HG02642 (cell line): ENCODE measurements around the gene CDC42BPG.

ENCODE experiments used
- ATAC-seq: cut with Tn5 transposase; IDR thresholded peaks from one replicate; pipeline ENCODE4 v1.9.1; 2021; ENCODE audit warnings: mild to moderate bottlenecking; ENCODE audit not compliant: unreplicated experiment, poor library complexity

CDC42BPG gene

DNA sequence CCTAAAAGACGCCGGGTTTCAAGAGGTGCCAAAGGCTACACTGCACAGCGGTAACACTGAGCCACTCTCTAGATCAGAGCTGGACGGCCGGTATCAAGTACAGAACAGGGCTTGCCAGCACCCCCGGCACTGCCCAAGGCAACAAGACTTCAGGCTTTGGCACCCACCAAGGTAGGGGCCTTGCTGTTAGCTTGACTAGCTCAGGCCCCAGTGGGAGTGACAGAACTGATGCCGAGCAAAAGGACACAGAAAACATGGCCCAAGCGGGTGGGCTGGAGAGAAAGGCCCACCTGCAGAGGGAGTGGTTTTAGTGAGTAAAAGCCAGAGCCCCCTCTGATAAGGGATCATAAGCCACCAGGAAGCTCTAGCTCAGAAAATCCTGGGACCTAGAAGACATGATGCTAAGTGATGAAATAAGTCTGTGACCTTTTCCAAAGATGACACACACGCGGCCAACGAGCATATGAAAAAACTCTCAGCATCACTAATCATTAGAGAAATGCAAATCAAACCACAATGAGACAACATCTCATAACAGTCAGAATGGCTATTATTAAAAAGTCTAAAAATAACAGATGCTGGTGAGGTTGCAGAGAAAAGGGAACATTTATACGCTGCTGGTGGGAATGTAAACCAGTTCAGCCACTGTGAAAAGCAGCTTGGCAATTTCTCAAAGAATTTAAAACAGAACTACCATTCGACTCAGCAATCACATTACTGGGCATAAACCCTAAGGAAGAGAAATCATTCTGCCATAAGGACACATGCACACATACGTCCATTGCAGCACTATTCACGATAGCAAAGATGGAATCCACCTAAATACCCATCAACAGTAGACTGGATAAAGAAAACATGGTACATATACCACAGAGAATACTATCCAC, 21.1 kb upstream of the CDC42BPG start:
- ATAC-seq, result peak; percentile 47

DNA sequence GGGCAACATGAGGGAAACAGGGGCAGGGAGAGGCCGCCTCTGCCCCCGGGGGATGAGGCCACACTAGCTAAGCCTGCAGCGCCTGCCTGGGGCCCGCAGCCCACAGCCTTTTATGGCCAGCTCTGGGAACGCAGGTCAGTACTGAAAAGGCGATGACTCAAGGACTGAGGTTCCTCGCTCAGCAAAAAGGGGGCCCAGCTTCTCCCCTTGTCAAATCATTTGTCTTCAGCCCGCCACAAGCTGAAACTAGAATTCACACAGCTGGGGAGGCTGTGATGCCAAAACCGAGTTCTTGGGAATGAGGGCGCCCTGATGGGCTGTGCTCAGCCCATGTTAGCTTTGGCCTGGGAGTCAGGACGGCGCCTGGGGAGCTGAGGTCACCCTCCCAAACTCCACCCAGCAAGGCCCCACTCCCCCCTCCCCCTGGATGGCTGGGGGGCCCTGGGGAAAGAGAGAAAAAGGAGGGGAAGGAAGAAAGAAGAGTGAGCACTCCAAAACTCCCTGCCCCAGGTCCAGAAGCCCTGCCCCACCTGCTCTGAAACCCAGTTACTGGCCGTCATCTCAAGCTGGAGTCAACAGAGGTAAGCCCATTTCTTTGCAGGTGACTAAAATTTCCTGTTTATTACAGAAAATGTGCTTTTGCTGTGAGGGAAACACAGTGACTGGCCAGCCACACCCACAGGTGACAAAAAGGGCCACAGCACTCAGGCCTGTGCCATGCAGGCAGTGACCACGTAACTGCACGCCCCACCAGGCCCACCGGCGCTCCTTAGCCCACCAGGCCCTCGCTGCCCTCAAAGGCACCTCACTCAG, 20.2 kb upstream of the CDC42BPG start:
- ATAC-seq, result peak; percentile 28

DNA sequence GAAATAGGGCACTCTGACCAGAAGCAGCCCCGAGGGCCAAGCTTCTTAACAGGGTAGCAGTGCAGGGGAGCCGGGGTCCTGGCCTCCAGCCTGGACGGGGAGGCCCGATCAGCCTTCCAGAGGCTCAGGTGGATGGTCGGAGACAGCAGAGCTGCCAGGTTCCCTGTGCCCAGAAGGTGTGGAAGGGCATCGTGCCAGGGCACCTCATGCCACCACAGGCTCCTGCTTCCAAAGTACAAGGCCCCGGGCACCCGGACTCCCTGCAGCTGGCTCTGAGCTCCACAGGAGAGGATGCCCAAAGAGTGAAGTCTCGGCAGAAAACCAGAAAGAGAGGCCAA, 19.7 kb upstream of the CDC42BPG start:
- no peak for ATAC-seq

DNA sequence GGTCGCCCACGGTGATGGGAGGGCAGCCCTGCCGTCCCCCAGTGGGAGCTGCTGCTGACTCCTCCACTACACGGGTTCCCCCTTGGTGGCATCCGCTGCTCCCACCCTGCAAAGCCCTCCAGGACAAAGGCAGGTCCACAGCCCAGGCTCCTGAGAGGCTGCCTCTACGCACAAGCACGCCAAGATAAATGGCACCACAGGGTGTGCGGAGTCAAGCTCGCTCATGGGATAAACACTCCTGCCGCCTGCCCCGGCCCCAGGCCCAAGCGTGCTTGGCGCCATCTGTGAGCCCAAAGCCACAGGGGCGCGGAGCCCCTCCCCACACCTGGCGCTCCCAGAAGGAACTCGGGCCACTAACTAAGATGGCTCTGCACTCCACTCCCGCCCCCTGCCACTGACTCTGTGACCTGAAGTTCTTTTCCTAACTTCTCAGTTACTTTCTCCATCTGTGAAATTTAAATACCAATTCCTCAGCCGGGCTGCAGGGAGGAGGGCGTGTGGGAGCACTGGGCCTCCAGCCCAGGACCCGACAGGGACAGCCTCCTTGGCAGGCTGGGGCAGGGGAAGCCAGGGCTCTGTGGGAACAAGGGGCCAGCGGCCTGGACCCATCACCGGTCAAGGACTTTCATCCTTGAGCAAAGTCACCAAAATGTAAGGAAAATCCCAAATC, 19.1 kb upstream of the CDC42BPG start:
- ATAC-seq, result no peak

DNA sequence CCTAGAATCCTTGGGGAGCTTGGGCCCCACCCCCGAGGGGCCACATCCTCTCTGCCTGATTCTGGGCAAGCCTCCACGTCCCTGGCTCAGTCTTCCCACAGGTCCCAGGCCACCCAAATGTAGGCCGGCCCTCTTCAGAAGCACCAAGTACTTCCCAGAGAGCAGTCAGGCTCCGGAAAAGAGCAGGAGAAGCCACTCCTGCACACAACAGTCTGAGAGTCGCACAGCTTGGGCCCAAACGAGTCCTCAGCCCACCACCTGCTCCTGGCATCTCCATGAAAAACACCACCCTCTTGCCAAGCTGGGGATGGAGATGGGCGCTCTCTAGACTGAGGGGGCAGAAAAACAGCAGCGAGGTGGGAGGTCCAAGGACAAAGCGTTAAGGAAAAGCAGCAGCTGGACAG, 18.5 kb upstream of the CDC42BPG start:
- no peak for ATAC-seq

DNA sequence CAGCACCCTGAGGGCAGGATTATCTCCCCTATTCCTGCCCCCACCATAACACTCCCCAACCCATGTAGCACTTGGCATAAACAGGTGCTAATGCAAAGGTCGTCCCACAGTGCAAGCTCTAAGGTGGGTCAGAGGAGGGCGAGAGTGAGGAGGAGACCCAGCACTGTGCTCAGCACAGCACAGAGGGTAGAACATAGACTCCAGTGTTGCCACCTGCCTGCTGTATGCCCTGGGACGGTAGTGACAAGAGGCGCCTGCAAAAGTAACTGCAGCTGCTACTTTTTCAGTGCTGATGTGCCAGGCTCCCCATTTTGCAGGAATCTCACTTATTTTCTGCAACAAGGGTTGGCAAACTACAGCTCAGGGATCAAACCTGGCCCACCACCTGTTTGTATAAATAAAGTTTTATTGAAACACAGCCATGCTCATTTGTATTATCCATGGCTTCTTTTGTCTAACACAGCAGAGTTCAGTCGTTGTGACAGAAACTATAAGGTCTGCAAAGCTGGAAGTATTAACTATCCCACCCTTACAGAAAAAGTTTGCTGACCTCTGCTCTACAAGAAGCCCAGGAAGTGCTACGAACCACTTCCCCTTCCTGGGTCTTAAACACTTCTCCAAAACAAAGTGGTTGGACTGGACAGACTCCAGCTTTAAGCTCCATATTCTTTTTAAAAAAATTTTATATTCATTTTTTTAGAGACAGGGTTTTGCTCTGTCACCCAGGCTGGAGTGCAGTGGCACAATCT, 16.9 kb upstream of the CDC42BPG start:
- no peak for ATAC-seq

DNA sequence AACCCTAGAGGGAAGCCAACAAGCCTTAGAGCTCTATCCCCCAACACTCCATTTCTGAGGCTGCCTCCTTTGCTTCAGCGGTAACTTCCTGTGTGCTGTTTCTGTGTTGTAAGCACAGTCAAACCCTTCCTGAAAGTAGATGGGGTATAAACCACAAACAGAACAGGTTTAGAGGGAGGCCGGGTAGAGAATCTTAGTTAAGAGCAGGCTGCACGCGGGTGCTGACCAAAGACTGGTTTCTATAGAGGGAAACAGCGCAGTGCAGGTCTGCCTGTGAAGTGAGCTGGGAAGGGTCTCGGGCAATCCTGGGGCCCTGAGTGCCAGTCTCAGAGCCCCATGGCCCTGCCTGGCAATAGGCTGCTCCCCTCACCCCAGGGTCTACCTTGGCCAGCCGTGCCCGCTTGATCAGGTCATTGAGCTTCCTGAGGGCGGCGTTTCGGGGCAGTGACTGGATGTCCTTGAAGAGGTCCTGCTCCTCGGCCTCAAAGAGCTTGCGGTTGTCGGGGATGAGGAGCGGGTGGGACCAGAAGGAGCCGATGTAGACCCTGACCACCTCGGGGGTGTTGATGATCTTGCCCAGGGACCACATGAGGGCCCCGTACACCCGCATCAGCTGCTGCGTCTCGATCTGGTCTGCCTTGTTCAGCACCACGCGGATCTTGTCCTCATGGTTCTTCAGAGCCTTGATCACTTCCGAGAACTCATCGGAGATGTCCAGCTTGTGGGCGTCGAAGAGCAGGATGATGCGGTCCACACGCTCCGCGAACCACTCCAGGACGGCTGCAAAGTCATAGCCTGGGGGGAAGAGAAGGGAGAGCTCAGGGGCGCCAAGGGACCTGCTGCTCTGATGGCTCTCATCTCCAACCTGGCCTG, 15.3 kb upstream of the CDC42BPG start:
- ATAC-seq, result peak; percentile 67

DNA sequence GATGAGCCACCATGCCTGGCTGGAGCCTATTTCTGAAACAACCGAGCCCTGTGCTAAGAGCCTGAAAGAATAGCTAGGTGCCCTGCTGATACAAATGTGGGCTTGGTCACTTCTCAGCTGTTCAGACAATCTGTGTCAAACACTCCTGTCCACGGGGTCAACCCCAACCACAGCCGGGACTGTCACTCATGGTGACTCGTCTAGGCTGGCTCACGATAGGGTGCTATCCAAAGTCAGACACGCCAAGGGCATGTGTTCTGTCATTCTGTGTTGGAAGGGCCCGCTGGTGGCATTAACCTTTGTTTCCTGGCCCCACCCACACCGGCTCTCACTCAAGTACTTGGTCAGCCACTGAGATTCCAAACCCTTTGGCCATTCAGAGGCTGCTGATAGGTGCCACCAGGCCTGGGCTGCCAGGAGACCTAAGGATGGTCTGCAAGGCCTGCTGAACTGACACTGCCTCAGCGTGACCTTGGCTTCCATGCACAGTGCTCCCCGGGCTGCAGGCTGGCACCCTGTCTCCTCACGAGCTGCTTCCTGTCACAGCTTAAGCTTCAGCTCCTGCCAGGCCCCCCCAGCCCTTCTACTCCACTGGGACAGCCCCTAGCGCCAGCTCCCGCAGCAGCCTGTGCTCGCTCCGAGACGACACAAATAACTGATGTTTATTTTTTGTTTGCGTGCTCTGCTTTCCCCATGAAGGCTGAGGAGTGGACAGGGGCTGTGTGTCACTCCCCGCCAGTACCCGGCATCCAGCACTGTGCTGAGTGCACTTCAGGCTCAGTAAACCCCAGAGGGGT, 14.2 kb upstream of the CDC42BPG start:
- ATAC-seq, result peak; percentile 21

DNA sequence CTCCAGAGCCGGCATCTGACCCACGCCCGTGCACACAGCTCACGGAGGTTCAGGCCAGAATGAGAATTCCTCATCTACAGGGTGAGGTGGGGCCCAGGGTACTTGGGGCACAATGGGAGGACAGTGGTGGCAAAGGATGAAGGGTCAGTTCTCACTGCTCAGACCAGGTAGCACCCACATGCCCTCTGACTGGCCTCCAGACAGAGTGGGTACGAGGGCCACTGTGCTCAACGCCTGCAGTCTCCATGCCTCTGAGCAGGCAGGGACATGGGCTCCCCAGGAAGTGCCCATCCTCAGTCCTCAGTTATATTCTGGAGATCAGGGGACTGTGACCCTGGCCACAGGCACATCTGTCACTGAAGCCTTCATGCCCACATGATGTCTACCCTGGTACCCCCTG, 13.0 kb upstream of the CDC42BPG start:
- ATAC-seq, result no peak

DNA sequence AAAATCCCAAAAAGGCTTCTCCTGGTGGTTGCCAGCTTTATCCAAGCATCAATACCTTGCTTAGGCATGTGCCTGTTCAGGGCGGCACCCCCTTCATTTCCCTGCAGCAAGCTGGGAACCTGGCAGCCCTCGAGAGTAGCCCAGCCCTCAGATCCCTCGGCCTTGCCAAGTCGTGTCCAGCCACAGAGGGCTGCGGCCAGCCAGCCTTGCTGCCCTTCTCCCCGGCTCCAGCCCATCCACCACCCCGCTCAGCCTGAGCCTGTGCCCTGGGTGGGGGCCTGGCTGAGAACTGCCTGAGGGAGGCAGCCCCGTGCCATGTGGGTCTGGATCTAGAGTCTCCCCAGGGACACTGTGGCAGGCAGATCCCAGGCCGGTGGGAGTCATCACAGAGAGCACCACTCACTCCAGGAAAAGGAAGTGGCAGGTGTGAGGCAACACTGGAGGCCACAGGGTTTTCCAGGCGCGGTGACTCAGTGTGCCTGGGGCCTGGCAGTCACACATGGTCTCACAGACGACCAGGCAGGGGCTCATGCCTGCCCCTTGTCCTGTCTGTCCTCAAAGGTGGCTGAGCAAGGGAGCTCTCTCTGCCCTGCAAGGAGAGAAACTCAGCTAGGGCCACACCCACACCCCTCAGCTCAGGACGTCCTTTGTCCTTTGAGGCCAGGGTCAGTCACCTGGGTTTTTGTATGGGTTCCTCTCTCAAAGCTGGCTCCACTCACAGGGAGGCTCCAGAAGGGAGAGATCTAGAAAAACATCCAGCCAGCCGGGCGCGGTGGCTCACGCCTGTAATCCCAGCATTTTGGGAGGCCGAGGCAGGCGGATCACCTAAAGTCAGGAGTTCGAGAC, 12.2 kb upstream of the CDC42BPG start:
- no peak for ATAC-seq

DNA sequence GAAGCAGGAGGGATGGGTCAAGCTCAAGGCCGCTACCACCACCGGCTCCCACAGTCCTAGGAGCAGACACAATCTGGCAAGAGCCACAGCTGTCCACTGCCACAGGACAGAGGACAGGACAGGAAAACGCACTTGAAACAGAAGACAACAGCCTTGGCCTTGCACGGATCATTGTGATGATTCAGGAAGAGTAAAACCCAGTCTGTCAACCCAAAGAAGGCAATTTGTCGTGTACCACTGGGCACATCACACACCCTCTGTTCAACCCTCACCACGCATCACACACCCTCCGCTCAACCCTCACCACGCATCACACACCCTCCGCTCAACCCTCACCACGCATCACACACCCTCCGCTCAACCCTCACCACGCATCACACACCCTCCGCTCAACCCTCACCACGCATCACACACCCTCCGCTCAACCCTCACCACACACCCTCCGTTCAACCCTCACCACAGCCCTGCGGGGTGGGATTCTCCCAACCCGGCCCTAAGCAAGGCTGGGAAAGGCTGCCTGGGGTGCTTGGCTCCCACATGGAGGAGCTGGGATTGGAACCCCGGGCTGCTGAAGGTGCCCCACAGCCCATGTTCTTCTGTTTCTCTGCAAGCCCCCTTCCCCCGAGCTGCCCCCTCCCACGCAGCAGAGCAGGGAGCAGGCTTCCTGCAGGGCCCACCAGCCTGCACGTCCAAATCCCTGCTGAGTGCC, 11.3 kb upstream of the CDC42BPG start:
- ATAC-seq, result no peak

DNA sequence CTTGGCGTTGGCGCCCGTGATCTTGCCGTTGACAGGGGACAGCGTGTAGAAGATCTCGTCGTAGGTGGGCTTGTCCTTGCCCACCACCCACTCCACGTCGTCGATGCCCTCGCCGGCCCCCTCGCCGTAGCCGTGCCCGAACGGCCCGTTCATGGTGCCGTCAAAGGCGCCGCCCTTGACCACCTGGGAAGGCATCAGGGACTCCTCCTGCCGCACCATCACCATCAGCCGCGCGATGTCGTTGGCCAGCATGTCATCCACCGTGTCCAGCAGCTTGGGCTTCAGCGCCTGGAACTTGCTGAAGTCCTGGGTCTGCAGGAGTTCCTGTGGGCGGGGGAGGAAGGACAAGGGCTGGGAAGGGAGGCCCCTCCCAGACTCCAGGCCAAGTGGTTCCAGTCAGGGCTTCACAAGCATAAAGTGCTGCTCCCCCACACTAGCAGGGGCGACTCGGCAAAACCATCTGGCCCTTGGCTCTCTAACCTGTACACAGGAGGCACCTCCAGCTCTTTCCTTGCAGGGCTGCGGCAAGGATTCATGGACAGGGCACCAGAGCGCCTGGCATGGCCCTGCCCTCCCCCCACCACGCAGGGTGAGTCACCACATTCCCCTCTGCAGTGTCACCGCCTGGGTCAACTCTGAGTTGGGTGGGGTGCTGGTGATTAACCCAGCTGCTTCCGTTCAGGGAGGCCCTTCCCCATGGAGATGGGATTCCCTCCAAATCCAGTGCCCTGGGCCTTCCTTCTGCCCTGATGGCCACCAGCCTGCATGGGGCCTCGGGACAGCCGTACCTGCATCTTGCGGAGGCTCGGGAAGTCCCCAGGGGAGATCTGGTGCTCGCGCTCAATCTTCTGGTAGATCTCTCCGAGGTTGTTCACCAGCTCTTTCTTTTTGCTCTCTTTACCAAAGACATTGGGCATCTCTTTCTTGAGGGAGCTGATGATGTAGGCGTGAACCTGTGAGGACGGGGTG, 10.4 kb upstream of the CDC42BPG start:
- ATAC-seq, result no peak

DNA sequence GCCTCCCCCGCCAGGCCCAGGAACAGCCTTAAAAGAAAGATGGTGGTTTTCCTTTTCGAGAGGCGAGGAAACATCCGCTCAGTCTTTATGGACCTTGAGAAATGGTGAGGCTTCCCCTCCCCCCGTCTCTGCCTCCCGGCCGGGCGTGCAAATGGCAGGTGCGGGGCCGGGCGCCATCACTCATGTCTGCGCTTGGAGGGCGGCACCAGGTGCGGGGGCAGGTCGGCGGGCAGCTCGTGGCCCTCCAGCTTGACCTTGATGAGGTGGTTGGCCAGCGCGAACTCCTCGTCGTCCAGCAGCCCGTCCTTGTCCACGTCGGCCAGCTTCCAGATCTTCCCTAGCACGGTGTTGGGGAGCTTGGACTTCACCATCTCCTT, 9.7 kb upstream of the CDC42BPG start:
- ATAC-seq, result no peak

DNA sequence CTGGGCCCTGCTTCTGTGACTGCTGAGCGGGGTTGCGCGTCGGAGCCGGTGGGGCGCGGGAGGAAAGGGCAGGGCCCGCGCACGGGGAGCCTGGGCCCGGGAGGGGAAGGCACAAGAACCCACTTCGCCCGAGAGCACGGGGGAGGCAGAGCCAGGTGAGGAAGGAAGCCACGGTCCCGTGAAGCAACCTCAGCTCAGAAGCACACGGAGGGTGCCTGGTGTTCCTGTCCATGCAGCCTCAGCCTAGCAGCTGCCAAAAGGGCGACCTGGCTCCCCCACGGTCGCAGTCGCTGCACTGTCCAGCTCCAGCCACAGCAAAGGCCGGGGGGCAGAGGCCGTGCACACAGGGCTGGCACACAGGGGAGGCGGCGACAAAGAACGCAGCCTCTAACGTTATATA, 9.3 kb upstream of the CDC42BPG start:
- ATAC-seq, result no peak

DNA sequence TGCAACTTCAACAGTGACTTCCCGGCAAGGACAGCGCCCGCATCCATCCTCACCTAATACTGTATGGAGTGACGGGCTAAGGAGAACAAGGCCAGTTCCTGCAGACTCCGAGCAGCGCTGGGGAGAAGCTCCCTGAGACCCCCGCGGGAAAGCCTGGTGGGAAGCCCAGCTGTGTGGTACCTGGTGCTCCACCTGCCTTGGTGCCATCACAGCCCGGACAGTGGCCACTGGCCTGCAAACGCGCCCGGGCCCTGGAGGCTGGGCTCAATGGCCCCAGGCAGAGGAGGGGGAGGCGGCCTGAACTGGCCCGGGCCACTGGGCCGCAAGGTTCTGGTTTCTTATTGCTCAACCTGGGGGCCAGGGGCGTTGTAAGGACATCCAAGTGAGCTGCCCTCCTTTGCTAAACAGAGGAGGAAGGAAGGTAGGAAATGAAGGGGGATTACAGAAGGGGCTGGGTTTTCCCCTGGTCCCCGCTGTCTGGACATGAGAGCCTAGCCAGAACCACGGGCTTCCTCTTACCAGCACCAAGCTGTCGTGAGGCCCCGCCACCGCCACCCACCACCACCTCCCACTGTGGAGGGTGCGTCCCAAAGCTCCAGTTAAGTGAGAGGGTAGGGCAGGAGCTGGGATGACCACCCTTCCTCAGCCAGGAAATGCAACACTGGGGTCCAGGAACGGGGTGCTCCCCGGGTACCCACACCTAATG, 8.5 kb upstream of the CDC42BPG start:
- no peak for ATAC-seq
